Memory B cell (primary cell): ENCODE measurements around the gene CRYGS.
"Not testable (repeated sequence)": the region's sequence is repeated elsewhere in the genome, so short reads cannot be mapped to it uniquely, and the experiment has no call there.

Experiments used
- ATAC-seq: fragments of 150-1000 bp; cut with Tn5 transposase; 2 replicates; pipeline ENCODE4 v1.10.0; 2021; ENCODE audit warnings: low read depth, mild to moderate bottlenecking, moderate library complexity
- DNase-seq, 2 donors: peaks; one replicate each; pipeline ENCODE4 v3.0.0; 2022; ENCODE audit warnings: low spot score in 2 of 2
- H3K27ac Mint-ChIP-seq: one replicate; pipeline ENCODE4 v1.8.0; 2022; ENCODE audit warnings: mild to moderate bottlenecking, moderate library complexity, mixed read lengths
- H3K27me3 Mint-ChIP-seq: one replicate; pipeline ENCODE4 v1.8.0; 2022; ENCODE audit warnings: mixed read lengths
- H3K36me3 Mint-ChIP-seq: one replicate; pipeline ENCODE4 v1.8.0; 2022; ENCODE audit warnings: mild to moderate bottlenecking, mixed read lengths
- H3K4me1 Mint-ChIP-seq: one replicate; pipeline ENCODE4 v1.8.0; 2022; ENCODE audit warnings: mixed read lengths
- H3K4me3 Mint-ChIP-seq: one replicate; pipeline ENCODE4 v1.8.0; 2022; ENCODE audit warnings: mild to moderate bottlenecking, moderate library complexity, mixed read lengths
- H3K9me3 Mint-ChIP-seq: one replicate; pipeline ENCODE4 v1.8.0; 2022; ENCODE audit warnings: mixed read lengths

Gene CRYGS

DNA sequence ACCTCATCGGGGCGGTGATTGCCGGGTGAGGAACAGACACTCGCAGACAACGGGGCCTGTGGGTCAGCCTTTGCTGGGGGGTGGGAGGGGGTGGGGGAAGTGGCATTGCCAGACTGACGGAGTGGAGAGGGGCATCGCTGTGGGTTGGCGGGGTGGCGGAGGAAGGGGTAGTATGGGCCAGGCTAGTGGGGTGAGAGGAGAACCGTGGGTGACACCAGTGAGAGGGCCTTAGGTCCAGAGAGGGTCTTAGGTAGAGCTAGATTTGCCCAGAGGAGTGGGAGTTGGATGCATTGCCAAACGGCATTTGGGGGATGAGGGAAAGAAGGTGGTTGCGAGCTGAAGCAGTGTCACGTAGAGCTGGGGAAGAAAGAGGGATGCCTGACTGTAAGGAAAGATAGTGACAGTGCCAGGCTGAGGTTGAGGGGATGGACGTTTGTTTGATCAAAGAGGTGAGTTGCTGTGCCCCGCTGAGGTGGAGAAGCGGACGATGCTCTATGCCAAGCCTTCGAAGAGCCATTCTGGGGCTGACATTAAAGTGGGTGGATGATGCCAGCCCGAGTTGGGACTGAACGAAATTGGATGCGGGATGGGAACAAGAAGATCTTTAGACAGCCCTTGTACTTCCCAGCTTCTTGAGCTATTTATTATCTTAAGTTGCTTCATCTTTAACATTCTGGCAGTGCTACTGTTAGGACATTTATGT, 26.9 kb upstream of the CRYGS start:
- H3K4me1 Mint-ChIP-seq, result peaks cover 24% of the 10 kb centered on the region
- no peak for ATAC-seq
- no peak for DNase-seq
- no peaks in the 10 kb centered on the region for H3K27me3 Mint-ChIP-seq
- H3K4me3 Mint-ChIP-seq, result peak overlapping the region; percentile 97
- H3K36me3 Mint-ChIP-seq, result peaks cover 6% of the 10 kb centered on the region
- H3K9me3 Mint-ChIP-seq, result no peaks in the 10 kb centered on the region
- peak overlapping the region; percentile 98 for H3K27ac Mint-ChIP-seq

DNA sequence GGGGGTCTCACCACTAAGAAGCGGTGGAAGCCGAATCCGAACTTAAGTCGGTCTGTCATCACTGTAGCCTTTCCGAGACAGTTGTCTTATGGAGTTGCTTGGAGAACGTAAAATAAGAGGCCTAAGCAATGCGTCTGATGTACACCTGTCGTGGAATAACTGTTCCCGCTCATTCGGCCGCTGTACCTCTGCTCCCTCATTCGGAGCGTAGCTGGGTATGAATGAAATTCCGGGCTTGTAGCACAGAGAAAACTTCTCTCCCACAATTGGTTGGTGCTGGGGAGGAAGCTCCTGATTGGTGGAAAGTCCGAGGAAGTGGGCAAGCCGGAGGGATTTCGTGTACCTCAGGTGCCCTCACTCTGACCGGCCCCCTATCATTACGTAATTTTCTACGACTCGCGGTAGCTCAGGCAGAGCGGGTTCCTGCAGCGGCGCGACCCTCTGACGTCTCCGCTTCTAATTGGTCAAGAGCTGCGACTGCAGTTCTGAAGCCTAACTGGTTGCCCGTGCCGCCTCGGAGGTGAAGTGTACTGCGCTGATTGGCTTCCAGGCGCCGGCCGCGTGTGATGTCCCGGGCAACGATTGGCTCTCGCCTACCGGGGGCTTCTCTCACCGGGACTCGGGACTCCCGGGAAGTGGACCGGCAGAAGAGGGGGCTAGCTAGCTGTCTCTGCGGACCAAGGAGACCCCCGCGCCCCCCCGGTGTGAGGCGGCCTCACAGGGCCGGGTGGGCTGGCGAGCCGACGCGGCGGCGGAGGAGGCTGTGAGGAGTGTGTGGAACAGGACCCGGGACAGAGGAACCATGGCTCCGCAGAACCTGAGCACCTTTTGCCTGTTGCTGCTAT, 26.1 kb upstream of the CRYGS start, which contains the start of gene DNAJB11:
Gene DNAJB11, plus strand, starts transcription at position 625 of the 845 bp plus-strand sequence. Its CDS starts 178 bp downstream, at position 803.
- peak; percentile 88 to 91 for DNase-seq
- no peaks in the 10 kb centered on the region for H3K9me3 Mint-ChIP-seq
- no peaks in the 10 kb centered on the region for H3K27me3 Mint-ChIP-seq
- H3K4me3 Mint-ChIP-seq, result peak within 1 kb of the TSS; percentile 97
- peaks cover 22% of the 10 kb centered on the region for H3K4me1 Mint-ChIP-seq
- H3K36me3 Mint-ChIP-seq, result peaks cover 2% of the 10 kb centered on the region
- H3K27ac Mint-ChIP-seq, result peak within 1 kb of the TSS; percentile 98
- ATAC-seq, result peak; percentile 76

- no peaks in the 10 kb centered on the region for H3K9me3 Mint-ChIP-seq
- H3K36me3 Mint-ChIP-seq, result no peaks in the 10 kb centered on the region
- peaks cover 23% of the 10 kb centered on the region for H3K4me1 Mint-ChIP-seq
- peak overlapping the region; percentile 98 for H3K27ac Mint-ChIP-seq
- ATAC-seq (no peak), DNase-seq (no peak)
- H3K4me3 Mint-ChIP-seq, result peak overlapping the region; percentile 97
- H3K27me3 Mint-ChIP-seq, result no peaks in the 10 kb centered on the region
Measured at GRCh38 chr3:186569779-186570095, 25.6 kb upstream of the CRYGS start.

GRCh38 chr3:186569361-186569760, 25.2 kb upstream of the CRYGS start:
- not testable (repeated sequence) for DNase-seq, ATAC-seq, H3K27me3 Mint-ChIP-seq, H3K36me3 Mint-ChIP-seq, H3K9me3 Mint-ChIP-seq
- peak overlapping the region; percentile 97 for H3K4me3 Mint-ChIP-seq
- peak overlapping the region; percentile 98 for H3K27ac Mint-ChIP-seq
- peaks cover 24% of the 10 kb centered on the region for H3K4me1 Mint-ChIP-seq

DNA sequence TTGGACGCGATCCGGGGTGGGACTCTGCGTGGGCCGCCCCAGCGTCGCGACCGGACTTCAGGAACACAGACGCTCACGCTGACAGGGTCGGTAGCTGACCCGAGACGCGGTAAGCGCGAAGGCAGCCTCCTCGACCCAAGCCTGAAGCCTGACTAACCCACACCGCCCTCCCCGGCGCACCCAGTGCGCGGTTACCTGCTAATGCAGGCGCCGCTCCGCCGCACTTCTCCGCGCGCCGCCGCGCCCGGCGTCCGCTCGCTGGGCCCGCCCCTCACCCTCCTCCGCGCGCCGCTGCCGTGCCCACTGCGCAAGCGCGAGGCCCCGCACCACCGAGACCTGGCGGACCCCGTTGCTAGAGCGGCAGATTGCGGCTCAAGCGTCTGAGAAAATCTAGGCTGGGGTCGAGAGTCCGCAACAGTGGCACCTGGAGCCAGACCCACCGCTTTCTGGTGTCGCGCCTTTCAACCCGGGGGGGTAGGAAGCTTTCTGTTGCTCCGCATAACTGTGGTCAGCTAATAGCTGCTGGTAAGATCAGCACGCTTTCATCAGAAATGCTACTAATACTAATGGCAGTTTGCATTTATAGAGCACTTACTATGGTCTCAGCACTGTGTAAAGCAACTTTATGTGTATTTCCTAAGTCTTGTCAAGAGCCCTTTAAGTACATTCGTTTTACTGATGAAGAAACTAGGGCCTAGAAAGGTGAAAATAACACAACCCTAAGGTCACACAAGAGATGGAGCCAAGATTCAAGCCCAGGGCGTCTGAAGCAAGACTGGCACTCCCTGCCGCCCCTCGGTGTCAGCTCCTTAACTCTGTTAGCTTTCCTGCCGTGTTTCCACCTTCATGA, 23.1 kb upstream of the CRYGS start, which contains the start of gene TBCCD1:
Gene TBCCD1, minus strand, starts transcription at position 268 of the 850 bp plus-strand sequence. CDS start 3,010 bp downstream, outside the sequence.
- peaks cover 3% of the 10 kb centered on the region for H3K36me3 Mint-ChIP-seq
- peak; percentile 99 to 100 for DNase-seq
- H3K27ac Mint-ChIP-seq, result peak within 1 kb of the TSS; percentile 93
- peak; percentile 62 for ATAC-seq
- peaks cover 28% of the 10 kb centered on the region for H3K4me1 Mint-ChIP-seq
- H3K9me3 Mint-ChIP-seq, result no peaks in the 10 kb centered on the region
- no peaks in the 10 kb centered on the region for H3K27me3 Mint-ChIP-seq
- peak within 1 kb of the TSS; percentile 90 for H3K4me3 Mint-ChIP-seq

GRCh38 chr3:186566772-186567071, 22.5 kb upstream of the CRYGS start:
- ATAC-seq, result peak; percentile 2
- H3K4me1 Mint-ChIP-seq, result peaks cover 30% of the 10 kb centered on the region
- H3K36me3 Mint-ChIP-seq, result peaks cover 9% of the 10 kb centered on the region
- H3K27me3 Mint-ChIP-seq, result no peaks in the 10 kb centered on the region
- H3K9me3 Mint-ChIP-seq, result no peaks in the 10 kb centered on the region
- peak overlapping the region; percentile 93 for H3K27ac Mint-ChIP-seq
- H3K4me3 Mint-ChIP-seq, result peak overlapping the region; percentile 90
- no peak for DNase-seq

DNA sequence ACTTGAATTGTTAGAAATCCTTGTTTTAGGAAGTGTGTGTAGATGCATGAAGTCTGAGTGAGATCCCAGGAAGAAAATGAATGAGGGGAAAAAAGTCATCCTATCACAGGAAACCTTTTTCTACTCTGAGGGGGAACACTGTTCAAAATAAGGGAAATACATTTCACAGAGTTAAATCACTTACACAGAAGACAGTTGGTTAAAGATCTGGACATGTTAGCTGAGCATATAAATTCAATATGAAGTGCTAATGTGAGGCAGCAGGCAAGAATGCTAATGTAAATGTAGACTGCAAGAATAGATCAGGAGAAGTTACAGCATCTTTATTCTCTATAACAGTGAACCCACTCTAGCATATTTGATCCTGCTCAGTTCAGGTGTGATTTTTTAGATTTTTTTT, 20.4 kb upstream of the CRYGS start:
- Mint-ChIP-seq H3K36me3 (peaks cover 12% of the 10 kb centered on the region), H3K4me3 (no peak overlapping the region), H3K27ac (peak overlapping the region; percentile 35), H3K9me3 (no peaks in the 10 kb centered on the region), H3K27me3 (no peaks in the 10 kb centered on the region), H3K4me1 (peaks cover 24% of the 10 kb centered on the region)
- DNase-seq (no peak), ATAC-seq (no peak)

DNA sequence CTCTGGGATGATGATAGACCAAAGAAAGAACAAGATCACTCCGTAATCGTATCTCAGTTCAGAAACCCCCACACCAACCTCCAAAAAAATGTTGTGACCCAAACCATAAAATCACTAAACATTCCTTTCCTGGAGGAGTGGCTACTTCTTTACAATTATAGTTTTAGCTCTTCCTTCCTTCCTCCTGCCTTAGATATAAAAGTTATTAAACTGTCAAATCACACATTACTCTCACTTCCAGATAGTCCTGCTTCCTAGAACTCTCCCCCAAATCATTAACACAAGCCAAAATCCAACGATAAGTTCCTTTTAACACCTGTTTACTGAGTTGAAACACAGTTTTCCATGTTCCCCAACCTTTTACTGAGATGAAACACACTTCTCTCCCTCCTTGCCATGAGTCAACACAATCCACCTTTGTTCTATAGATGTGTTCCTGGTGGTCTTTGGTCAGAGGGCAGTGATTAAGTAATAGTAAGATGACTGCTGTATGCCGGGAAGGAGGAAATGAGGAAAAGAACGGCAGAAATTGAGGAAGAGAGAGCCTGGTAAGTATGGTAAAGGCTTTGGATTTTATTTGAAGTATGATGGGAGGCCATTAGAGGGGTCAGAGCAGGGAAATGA, 8.3 kb upstream of the CRYGS start:
- Mint-ChIP-seq H3K27me3 (no peaks in the 10 kb centered on the region), H3K36me3 (peaks cover 32% of the 10 kb centered on the region), H3K9me3 (no peaks in the 10 kb centered on the region), H3K4me1 (no peaks in the 10 kb centered on the region), H3K4me3 (no peak overlapping the region), H3K27ac (peak overlapping the region; percentile 48)
- ATAC-seq, result no peak
- no peak for DNase-seq

DNA sequence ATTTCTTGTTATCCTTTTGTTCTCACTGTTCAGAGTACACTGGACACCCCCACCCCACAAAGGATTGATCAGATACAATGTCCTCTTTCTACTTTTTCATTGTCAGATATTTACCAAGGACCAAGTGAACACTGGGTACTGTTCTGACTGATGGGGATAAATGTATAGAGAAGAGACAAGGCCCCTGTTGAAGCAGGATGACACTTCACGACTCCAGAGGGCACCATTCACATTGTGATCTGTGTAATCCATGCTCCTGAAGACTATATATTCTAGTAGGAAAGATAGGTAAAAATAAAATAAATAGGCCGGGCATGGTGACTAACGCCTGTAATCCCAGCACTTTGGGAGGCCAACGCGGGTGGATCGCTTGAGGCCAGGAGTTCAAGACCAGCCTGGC, 7.2 kb upstream of the CRYGS start:
- Mint-ChIP-seq H3K4me3 (no peak overlapping the region), H3K9me3 (no peaks in the 10 kb centered on the region), H3K36me3 (peaks cover 26% of the 10 kb centered on the region), H3K4me1 (no peaks in the 10 kb centered on the region), H3K27me3 (no peaks in the 10 kb centered on the region), H3K27ac (no peak overlapping the region)
- DNase-seq (no peak), ATAC-seq (no peak)

GRCh38 chr3:186549497-186549896, 5.3 kb upstream of the CRYGS start:
- ATAC-seq (no peak), DNase-seq (no peak)
- H3K36me3 Mint-ChIP-seq, result peaks cover 24% of the 10 kb centered on the region
- H3K4me1 Mint-ChIP-seq, result no peaks in the 10 kb centered on the region
- H3K27me3 Mint-ChIP-seq, result no peaks in the 10 kb centered on the region
- no peaks in the 10 kb centered on the region for H3K9me3 Mint-ChIP-seq
- H3K27ac Mint-ChIP-seq, result no peak overlapping the region
- H3K4me3 Mint-ChIP-seq, result no peak overlapping the region

DNA sequence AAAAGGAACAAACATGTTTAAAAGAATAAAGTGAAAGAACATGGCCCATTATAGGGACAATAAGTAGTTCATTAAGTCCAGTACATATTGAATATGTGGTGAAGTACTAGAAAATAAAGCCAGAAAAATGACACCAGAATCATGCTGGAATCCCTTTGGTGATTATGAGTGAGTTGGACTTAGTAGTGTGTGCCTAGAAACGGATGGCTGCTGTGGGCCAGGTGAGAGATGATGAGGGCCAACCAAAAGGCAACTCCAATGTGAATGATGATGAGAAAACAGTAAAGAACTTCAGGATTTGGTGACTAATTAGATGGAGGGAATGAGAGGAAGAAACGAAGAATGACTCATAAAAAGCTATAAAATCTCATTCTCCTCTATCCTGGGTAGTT, 3.3 kb downstream of the CRYGS start:
- peaks cover 22% of the 10 kb centered on the region for H3K4me1 Mint-ChIP-seq
- peaks cover 2% of the 10 kb centered on the region for H3K36me3 Mint-ChIP-seq
- H3K4me3 Mint-ChIP-seq, result no peak overlapping the region
- H3K27ac Mint-ChIP-seq, result peak overlapping the region; percentile 75
- H3K9me3 Mint-ChIP-seq, result no peaks in the 10 kb centered on the region
- DNase-seq (no peak), ATAC-seq (no peak)
- no peaks in the 10 kb centered on the region for H3K27me3 Mint-ChIP-seq

DNA sequence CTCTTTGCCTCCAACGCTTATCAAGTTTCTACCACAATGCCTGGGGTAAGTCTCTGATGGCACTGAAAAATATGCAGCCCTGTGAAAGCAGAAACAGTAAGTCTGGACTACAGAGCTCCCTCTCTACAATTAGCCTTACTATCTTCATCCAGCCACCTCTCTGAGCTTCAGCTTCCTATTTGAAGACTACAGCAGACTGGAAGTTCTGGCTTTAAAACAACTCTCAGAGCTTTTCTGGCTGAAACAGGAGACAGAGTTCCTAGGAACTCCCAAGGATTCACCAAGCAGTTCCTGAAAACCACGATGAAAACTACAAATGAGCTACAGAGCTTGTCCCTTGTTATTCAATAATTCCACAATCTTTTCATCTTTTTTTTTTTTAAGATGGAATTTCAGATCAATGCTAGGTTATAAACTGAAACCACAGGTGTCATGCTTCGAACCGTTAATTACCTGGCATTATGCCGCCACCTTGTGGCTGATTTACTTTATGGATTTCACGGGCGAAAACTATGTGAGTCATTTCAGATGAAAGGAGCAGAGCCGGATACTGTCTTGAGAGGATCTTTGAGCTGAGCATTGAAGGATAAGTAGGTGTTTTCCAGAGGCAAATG, 3.9 kb downstream of the CRYGS start:
- H3K27ac Mint-ChIP-seq, result peak overlapping the region; percentile 75

DNA sequence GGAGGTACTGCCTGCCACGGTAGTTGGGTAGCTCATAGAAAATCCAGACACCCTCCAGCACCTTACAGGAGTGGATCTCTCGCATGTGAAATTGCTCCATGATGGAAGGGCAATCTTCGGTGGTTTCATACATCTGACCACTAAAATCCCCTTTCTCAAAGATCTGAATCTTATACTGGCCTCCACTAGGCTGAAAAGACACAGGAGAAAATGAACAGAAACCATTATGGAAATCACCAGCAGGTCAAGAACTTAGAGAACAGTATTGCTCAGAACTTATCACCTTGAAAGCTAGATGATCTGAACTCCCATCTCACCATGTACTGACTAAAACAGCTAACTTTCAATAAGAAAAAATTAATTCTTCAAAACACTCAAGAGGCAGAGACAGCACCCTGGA, 5.4 kb downstream of the CRYGS start:
- no peaks in the 10 kb centered on the region for H3K36me3 Mint-ChIP-seq
- H3K4me3 Mint-ChIP-seq, result no peak overlapping the region
- H3K27me3 Mint-ChIP-seq, result no peaks in the 10 kb centered on the region
- peaks cover 38% of the 10 kb centered on the region for H3K4me1 Mint-ChIP-seq
- ATAC-seq (no peak), DNase-seq (no peak)
- peak overlapping the region; percentile 50 for H3K27ac Mint-ChIP-seq
- no peaks in the 10 kb centered on the region for H3K9me3 Mint-ChIP-seq

More for the DNA sequence above, 3.9 kb downstream of the CRYGS start:
- H3K9me3 Mint-ChIP-seq, result no peaks in the 10 kb centered on the region
- ATAC-seq, result peak; percentile 98
- H3K4me3 Mint-ChIP-seq, result peak overlapping the region; percentile 39
- H3K27me3 Mint-ChIP-seq, result no peaks in the 10 kb centered on the region
- peak; percentile 82 to 86 for DNase-seq
- H3K4me1 Mint-ChIP-seq, result peaks cover 25% of the 10 kb centered on the region
- peaks cover 2% of the 10 kb centered on the region for H3K36me3 Mint-ChIP-seq
